Inferior parietal cortex (tissue), 1 donor: ENCODE measurements around the gene CALHM1.

Source experiments
- DNase-seq: peaks from one replicate; pipeline ENCODE4 v3.0.0-alpha.2; 2016; ENCODE audit errors: extremely low spot score

CALHM1 gene

GRCh38 chr10:103455235-103455634, 3.5 kb downstream of the CALHM1 start:
- no peak for DNase-seq

- DNase-seq = no peak
Measured at GRCh38 chr10:103454026-103454425, 4.7 kb downstream of the CALHM1 start.

GRCh38 chr10:103452506-103453230, 6.0 kb downstream of the CALHM1 start:
- no peak for DNase-seq

DNA sequence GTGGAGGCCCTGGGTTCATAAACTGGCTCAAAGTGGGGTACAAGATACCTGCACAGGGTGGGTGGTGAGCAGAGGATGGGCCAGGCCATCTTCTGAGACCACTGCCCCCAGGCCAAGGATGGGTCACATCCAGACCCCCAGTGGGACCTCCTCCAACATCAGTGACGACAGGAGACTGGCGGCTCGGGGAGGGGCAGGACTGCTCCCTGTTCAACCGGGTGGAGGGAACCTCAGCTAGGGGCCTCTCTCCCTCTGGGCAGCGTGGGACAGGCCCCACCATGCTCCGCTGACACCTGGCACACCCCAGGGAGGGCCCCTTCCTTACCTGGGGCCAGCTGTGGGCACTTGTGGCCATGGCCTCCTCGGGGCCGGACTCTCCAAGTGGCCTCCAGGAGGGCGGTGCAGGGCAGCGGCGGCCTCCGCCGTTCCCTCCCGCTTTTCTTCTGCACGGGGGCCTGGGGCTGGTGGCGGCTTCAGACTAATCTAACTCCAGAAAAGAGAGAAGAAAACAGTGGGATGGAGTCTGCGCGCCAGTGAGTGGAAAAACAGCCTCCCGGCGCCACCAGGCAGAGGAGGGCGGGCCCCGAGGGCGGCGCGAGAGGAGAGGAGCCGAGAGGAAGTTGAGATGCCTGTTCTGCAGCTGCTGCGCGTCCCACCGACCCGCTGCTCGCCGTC, 6.7 kb downstream of the CALHM1 start, which contains the start of gene CALHM2:
Gene CALHM2 (minus strand): TSS at position 540 of the 675 bp plus-strand sequence. CDS start 2,429 bp downstream, outside the sequence.
- DNase-seq = peak; percentile 28

DNA sequence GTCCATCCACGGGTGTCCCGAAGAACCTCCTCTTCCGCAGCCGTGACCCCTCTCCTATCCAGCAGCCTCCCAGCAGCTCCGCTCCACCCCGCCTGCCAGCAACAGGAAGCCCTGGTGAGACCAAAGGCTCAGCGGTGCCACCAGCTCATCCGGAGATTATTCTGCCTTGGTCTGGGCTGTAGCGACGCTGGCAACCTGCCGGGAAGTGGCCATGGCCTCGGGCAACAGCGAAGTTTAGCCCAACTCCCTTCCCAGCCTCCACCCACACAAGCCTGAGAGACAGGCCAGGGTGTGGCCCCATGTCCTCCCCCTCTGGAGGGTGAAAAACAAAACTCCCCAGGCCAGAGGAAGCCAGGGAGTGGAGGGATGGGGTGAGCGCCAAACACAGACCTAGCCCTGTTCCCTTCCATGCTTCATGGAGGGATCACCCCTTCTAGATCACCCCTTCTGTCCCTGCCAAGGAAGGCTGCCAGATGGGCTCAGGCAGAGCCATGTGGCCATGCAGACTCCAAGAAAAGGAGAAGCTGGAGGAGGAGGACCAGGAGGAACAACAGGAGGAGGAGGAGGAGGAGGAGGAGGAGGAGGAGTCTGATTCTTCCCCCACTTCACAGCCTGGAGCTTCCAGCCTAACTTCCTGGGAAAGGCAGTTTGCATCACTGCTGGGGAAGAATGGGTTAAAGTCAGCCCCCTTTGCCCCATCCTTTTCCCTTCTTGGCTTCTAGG, 7.4 kb downstream of the CALHM1 start:
- DNase-seq = no peak

DNA sequence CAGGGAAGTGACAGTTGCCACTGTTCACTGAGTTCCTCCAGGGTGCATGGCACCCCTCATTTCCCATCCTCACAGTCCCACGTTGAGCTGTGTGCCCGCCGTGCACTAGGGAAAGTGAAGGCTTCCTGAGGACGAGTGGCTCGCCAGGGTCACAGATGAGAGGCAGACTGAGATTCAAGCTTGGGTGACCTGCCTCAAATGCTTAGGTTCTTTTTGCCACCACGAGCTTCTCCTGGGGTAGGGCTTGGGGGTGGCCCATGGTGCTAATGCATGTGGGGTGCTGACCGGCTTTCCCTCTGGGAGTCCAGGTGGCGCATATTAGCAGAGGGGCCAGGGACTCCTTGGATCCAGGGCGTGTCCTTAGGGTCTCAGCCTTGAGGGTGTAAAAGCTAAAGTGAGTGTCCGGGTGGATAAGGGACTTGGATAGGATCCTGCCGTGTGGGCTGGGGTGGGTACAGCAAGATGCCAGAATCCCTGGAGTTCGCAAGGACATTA, 8.5 kb downstream of the CALHM1 start:
- no peak for DNase-seq

DNA sequence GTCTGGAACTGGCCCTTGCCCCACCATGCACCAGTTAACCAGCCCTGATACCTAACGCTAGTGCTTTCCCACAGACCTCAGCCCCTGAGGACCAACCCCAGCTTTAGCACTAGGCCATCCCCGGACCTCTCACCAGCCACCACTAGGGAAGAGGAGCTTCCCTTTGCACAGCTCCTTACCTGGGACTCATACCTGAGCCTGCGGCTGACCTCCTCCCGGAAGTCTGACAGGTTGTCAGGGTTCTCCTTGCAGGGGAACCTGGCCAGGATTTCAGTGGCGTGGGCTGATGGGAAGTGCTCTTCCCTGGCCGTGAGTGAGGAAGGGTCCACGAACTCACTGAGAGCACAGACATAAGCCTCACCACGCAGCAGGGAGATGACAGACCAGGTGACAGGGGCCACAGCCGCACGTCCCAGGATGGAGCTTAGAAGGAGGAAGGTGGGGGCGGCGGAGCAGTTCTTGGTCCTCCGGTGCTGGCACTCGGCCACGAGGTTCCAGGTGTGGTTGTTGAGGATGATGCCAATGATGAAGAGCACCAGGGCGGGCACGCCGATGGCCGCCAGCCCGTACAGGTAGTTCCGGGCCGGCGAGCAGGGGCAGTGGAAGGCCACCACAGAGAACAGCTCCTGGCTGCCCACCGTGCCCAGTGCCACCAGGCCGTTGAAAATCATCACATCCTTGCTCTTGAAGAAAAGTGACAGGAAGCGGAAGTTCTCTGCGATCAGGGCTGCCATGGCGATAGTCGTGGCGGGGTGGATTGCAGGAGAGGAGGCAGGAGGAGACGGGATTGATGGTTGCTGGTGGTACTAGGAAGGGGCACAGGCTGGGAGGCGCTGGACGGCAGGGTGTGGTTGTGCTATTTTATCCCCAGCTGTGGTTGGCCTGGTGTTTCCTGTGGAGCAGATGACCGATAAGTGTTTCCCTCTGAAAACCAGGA, 9.2 kb downstream of the CALHM1 start:
- no peak for DNase-seq

- DNase-seq = no peak
Measured at GRCh38 chr10:103448746-103449145, 10.0 kb downstream of the CALHM1 start.

GRCh38 chr10:103447187-103447586, 11.5 kb downstream of the CALHM1 start:
- no peak for DNase-seq

- no peak for DNase-seq
Measured at GRCh38 chr10:103445767-103446567, 12.7 kb downstream of the CALHM1 start.

DNA sequence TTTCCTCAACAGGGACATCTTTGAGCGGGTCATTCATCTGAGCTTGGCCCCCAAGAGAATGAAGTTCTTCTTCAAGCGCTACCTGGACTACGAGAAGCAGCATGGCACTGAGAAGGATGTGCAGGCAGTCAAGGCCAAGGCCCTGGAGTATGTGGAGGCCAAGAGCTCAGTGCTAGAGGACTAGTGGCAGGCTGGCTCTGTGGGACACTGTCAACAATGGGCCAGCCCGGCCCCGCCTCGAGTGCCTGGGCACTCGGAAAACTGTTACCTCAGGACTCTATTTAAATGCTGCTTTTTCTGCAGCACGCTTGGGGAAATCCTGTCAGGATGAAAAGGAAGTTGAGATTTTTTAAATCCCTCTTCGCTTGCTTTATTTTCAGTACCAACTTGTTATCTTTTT, 13.3 kb downstream of the CALHM1 start:
- no peak for DNase-seq

GRCh38 chr10:103444478-103444877, 14.2 kb downstream of the CALHM1 start:
- DNase-seq = no peak

- DNase-seq = no peak
Measured at GRCh38 chr10:103443475-103444185, 15.1 kb downstream of the CALHM1 start.

DNA sequence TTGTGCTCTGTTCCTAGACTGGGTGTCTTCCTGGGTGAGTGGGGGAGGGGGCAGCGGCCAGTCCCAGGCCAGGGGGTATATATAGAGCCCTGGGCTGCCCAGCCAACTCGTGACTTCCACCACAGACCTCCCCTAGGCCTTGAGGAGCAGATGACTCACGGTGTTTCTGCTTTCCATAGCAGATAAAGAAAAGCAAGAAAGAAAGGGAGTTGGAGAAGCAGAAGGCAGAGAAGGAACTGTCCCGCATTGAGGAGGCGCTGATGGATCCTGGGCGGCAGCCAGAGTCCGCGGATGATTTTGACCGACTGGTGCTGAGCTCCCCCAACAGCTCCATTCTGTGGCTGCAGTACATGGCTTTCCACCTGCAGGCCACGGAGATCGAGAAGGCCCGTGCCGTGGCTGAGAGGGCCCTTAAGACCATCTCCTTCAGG, 16.7 kb downstream of the CALHM1 start:
- DNase-seq = no peak

GRCh38 chr10:103441611-103442010, 17.1 kb downstream of the CALHM1 start:
- no peak for DNase-seq

GRCh38 chr10:103441206-103441605, 17.5 kb downstream of the CALHM1 start:
- no peak for DNase-seq

- no peak for DNase-seq
Measured at GRCh38 chr10:103440416-103440815, 18.3 kb downstream of the CALHM1 start.

GRCh38 chr10:103439776-103440175, 18.9 kb downstream of the CALHM1 start:
- DNase-seq = no peak

- no peak for DNase-seq
Measured at GRCh38 chr10:103433858-103434257, 24.8 kb downstream of the CALHM1 start.

GRCh38 chr10:103431902-103432301, 26.8 kb downstream of the CALHM1 start:
- DNase-seq = no peak
